VCaP (cell line): Measurements from ENCODE around the gene AFAP1L1.

ENCODE experiments used
- H3K27ac ChIP-seq: fragments of 450-650 bp; 2 replicates; pipeline ENCODE4 v1.5.1; 2017
- TF ChIP-seq, protein P1 (sequence below): fragments of 450-650 bp; conservative IDR thresholded peaks from 2 replicates; pipeline ENCODE4 v1.5.1; 2017; ENCODE audit warnings: mild to moderate bottlenecking, moderate library complexity

AFAP1L1 gene

DNA sequence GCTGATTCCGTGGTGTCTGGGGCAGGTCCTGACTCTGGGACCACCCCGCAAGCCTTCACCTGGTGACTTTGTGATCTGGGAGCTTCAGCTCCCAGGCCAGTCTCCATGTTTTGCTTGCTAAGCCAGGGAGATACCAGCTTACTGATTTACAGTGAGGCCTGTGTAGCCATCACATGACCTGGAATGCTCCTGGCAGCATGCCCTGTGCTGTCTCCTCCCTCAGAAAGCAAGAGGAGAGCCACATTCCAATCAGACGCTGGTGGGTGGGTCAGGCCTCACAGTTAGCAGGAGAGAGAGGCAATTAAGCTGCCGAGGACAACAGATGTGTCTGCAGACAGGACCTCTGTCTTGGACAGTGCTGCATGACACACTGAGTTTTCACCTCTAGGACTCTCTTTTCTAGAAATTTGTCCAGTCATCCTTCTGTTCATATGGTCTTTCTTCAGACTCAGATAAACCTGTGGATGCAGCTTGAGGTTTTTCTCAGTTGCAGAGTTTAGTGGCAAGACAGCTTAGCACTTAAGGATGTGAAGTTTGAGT is 49.2 kb downstream of the AFAP1L1 start:
- TF ChIP-seq, protein P1, sequence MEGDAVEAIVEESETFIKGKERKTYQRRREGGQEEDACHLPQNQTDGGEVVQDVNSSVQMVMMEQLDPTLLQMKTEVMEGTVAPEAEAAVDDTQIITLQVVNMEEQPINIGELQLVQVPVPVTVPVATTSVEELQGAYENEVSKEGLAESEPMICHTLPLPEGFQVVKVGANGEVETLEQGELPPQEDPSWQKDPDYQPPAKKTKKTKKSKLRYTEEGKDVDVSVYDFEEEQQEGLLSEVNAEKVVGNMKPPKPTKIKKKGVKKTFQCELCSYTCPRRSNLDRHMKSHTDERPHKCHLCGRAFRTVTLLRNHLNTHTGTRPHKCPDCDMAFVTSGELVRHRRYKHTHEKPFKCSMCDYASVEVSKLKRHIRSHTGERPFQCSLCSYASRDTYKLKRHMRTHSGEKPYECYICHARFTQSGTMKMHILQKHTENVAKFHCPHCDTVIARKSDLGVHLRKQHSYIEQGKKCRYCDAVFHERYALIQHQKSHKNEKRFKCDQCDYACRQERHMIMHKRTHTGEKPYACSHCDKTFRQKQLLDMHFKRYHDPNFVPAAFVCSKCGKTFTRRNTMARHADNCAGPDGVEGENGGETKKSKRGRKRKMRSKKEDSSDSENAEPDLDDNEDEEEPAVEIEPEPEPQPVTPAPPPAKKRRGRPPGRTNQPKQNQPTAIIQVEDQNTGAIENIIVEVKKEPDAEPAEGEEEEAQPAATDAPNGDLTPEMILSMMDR, result no peak
- H3K27ac ChIP-seq, result peak overlapping the region; percentile 88

DNA sequence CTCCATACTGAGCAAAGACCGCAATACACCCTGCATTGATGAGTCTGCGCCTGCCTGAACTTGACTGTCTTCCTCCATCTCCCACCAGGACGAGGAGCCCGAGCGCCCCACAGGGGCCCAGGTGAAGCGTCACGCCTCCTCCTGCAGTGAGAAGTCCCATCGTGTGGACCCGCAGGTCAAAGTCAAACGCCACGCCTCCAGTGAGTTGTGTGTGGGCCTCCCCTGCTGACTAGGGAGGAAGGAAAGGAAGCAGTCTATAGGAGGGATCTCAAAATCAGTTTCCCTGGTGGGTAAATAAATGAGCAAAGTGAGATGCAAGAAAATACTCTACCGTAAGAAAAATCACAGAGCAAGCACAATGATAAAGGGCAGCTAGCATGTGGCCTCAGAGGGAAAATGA is 50.9 kb downstream of the AFAP1L1 start:
- TF ChIP-seq, protein P1, result no peak
- peak overlapping the region; percentile 88 for H3K27ac ChIP-seq

DNA sequence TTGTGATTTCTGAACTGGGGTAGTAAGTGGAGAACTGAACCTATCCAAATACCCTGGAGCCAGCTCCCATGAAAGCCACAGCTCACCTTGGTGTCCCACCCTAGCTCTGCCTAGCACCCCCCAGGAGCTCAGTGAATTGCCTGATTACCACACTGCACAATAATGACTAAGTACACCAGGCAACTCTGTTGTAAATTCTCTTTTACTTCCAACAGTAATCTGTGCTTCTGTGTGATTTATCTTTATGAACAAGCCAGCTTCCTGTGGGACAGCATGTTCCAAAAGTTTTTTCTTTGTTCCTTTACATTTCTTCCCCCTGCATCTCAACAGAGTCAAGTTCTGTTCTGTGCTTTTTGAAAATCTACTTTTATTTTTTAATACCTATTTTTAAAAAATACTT is 51.6 kb downstream of the AFAP1L1 start:
- peak overlapping the region; percentile 88 for H3K27ac ChIP-seq
- TF ChIP-seq, protein P1, result no peak

DNA sequence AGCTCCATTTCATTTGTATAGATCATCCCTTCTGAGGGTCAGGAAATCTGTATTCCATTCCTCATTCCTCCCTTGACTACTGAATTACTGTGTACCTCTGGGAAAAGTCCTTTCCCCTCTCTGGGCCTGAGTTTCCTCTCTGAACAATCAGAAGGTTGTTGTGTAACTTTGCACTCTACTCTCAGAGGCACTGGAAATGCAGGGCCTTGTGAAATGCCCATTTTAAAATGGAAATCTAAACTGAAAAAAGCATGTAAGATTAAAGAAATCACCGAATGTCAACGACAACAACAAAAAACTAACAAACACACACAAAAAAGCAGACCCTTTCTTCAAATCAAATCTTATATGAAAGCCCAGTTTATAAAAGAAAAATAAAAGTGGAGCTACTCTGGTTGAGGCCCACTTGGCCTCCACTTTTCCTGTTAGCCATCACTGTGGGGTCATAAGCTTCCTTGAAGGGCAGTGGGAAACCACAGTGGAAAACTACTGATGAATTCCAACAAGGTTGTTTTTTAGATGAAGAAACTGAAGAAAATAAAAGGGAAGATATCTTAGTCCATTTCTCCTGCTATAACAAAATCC is 52.1 kb downstream of the AFAP1L1 start:
- TF ChIP-seq, protein P1, result no peak
- H3K27ac ChIP-seq, result peak overlapping the region; percentile 88

DNA sequence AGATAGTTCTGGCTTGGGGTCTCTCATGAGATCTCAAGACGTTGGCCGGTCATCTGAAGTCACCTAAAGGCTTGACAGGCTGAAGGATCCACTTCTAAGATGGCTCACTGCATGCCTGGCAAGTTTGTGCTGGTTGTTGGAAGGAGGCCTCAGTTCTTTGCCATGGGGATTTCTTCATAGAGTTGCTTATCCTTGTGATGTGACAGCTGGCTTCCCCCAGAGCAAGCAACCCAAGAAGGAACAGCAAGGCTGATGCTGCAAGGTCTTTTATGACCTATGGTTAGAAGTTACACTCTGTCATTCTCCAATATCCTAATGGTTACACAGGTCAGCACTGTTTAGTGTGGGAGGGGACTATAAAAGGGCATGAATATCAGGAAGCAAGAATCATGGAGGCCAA is 53.0 kb downstream of the AFAP1L1 start:
- H3K27ac ChIP-seq, result peak overlapping the region; percentile 88; the same call in 1 of the 2 replicates
- TF ChIP-seq, protein P1, result no peak

DNA sequence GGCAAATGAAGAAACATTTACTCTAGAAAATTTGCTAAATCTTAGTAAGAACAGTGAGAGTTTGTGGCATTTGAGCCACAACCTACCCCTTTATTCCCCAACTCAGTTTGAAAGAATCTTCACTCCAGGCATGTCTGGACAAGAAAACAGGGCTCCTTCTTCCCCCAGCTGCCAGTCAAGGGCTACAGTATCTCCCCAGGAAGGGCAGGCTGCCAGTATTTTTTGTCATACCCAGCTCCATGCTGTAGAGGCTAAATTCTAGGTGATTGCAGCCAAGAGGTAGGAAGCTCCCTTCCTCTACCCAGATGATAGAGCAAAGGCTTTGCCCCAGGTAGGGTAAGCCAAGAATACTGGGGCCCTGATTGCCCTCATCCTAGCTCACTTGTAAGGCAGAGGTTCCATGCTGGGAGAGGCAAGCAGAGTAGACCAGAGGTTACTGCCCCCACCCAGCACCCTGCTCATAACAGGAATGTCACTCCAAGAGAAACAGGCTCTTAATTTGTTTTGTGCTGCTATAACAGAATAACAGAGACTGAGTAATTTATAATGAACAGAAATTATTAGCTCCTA is 53.6 kb downstream of the AFAP1L1 start:
- no peak overlapping the region for H3K27ac ChIP-seq
- TF ChIP-seq, protein P1, result no peak

DNA sequence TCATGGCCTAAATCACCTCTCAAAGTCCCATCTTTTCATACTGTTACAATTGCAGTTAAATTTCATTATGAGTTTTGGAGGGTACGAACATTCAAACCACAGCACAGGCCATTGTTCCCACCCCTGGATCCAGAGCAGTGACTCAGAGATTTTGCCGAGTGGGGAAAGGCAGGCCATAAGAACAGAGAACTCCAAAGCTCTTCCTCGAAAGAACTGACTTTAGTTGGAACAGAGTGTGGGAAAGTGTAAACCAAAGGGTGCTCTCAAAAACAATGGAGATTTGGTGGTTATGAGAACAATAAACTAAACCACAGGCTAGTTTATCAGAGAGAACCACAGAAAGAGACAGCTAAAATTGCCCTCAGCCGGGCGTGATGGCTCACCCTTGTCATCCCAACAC is 54.2 kb downstream of the AFAP1L1 start:
- peak overlapping the region; percentile 5; the same call in 1 of the 2 replicates for H3K27ac ChIP-seq
- TF ChIP-seq, protein P1, result no peak
